HG03342 (cell line): ENCODE results near the gene CFAP57.

Source experiments
- ATAC-seq: cut with Tn5 transposase; IDR thresholded peaks from one replicate; pipeline ENCODE4 v1.9.1; 2021; ENCODE audit warnings: mild to moderate bottlenecking, moderate library complexity; ENCODE audit not compliant: unreplicated experiment

Gene CFAP57

GRCh38 chr1:43293896-43294760, 122.0 kb downstream of the CFAP57 start:
- ATAC-seq, result no peak

GRCh38 chr1:43294761-43295160, 122.6 kb downstream of the CFAP57 start:
- no peak for ATAC-seq

- no peak for ATAC-seq
These were observed 124.1 kb downstream of the CFAP57 start for GRCh38 chr1:43296207-43296606.

GRCh38 chr1:43298055-43298454, 125.9 kb downstream of the CFAP57 start:
- no peak for ATAC-seq

- no peak for ATAC-seq
These were observed 127.0 kb downstream of the CFAP57 start for GRCh38 chr1:43299101-43299500.

GRCh38 chr1:43300378-43301094, 128.4 kb downstream of the CFAP57 start, which contains the start of gene TIE1:
TSS of gene TIE1 (plus strand) at chr1:43300982. CDS start at chr1:43301072, 90 bp downstream.
- ATAC-seq, result no peak

GRCh38 chr1:43302201-43302600, 130.1 kb downstream of the CFAP57 start:
- ATAC-seq, result no peak

- ATAC-seq, result no peak
These were observed 130.8 kb downstream of the CFAP57 start for GRCh38 chr1:43302721-43303470.

- no peak for ATAC-seq
These were observed 131.6 kb downstream of the CFAP57 start for GRCh38 chr1:43303471-43304313.
